ENCODE measurements around the gene RNF44. TPM values are rescaled to one million over a fixed set of nuclear protein-coding genes. Genes with fewer than 3 reads are reported as not detected.

RNF44 gene
- total RNA-seq, 4 donors from 2014 or later, result 11.3 to 22.2 (median 18.7) TPM

DNA sequence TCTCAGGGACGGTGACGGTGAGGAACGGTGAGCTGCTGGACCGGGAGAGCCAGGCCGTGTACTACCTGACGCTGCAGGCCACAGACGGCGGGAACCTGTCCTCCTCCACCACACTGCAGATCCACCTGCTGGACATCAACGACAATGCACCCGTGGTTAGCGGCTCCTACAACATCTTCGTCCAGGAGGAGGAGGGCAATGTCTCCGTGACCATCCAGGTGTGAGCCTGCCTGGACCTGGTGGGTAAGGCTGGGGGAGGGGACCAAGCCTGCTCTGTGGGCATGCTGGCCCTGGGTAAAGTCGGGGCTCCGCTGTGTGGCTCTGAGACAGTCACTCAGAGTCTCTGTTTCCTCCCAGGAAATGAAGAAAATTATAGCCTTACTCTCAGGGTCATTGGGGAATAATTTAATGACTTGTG, 41.2 kb upstream of the RNF44 start:
- Histone ChIP-seq H3K9me3 (no peaks in the 10 kb centered on the region), H3K36me3 (no peaks in the 10 kb centered on the region), H3K4me3 (no peak overlapping the region), H3K4me1 (peaks cover 0 to 6% (median 0%) of the 10 kb centered on the region in 4 donors), H3K27ac (replicated peaks in 1 of 4) (no peak overlapping the region), H3K27me3 (peaks cover 0 to 29% (median 0%) of the 10 kb centered on the region in 4 donors)
- intact Hi-C loops (cut with DNase I), result loop anchor here (5.0 kb wide), 1 partner anchor 846 kb away; no protein-coding TSS in a partner anchor
- TF ChIP-seq, protein P1, sequence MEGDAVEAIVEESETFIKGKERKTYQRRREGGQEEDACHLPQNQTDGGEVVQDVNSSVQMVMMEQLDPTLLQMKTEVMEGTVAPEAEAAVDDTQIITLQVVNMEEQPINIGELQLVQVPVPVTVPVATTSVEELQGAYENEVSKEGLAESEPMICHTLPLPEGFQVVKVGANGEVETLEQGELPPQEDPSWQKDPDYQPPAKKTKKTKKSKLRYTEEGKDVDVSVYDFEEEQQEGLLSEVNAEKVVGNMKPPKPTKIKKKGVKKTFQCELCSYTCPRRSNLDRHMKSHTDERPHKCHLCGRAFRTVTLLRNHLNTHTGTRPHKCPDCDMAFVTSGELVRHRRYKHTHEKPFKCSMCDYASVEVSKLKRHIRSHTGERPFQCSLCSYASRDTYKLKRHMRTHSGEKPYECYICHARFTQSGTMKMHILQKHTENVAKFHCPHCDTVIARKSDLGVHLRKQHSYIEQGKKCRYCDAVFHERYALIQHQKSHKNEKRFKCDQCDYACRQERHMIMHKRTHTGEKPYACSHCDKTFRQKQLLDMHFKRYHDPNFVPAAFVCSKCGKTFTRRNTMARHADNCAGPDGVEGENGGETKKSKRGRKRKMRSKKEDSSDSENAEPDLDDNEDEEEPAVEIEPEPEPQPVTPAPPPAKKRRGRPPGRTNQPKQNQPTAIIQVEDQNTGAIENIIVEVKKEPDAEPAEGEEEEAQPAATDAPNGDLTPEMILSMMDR (IDR thresholded peaks at IDR 0.05), result peak; percentile 30 to 56 (median 31)
- TF ChIP-seq POLR2AphosphoS5 (IDR thresholded peaks at IDR 0.05), result no peak
- 26% methylated on average over 15 of the region's 15 CpGs for WGBS
- DNase-seq (ENCODE audit: extremely low spot score), result no peak

DNA sequence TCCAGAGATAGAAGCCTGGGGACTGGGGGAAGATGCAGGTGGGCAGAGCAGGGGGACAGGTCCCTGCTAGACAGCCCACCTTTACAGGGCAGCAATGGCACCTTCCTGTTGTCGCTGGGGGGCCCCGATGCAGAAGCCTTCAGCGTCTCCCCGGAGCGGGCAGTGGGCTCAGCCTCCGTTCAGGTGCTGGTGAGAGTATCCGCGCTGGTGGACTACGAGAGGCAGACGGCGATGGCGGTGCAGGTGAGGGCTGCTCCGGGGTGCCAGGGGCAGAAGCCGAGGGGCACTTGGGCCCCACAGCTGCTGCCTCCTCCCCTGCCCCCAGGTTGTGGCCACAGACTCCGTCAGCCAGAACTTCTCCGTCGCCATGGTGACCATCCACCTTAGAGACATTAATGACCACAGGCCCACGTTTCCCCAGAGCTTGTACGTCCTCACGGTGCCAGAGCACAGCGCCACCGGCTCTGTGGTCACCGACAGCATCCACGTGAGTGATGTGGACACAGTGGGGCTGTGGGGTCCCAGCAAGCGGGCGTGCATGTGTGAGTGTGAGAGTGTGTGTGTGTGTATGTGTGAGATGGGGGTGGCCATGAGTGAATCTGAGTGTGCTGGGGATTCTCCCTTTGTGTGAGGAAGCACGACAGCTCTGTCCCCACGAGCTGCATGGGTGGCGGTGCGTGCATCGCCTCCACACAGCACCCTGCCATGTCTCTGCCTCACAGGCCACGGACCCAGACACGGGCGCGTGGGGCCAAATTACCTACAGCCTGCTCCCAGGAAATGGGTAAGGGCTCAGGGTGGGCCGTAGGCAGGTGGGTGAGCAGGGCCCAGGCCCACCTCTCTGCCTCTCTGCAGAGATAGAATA, 40.3 kb upstream of the RNF44 start:
- WGBS, result 75% methylated on average over 15 of the region's 36 CpGs
- no peak overlapping the region for H3K4me3 ChIP-seq
- no peaks in the 10 kb centered on the region for H3K9me3 ChIP-seq
- no peak for DNase-seq (ENCODE audit: extremely low spot score)
- TF ChIP-seq EP300 (IDR thresholded peaks at IDR 0.05) (no peak), POLR2AphosphoS5 (IDR thresholded peaks at IDR 0.05) (no peak), POLR2A (IDR thresholded peaks at IDR 0.05; ENCODE audit: low read depth) (no peak)
- TF ChIP-seq, protein P1 (IDR thresholded peaks at IDR 0.05), result no peak
- H3K36me3 ChIP-seq, result no peaks in the 10 kb centered on the region
- H3K4me1 ChIP-seq, result peaks cover 0 to 6% (median 0%) of the 10 kb centered on the region in 4 donors
- H3K27ac ChIP-seq (replicated peaks in 1 of 4), result no peak overlapping the region
- intact Hi-C loops (cut with DNase I), result loop anchor here (5.0 kb wide), 1 partner anchor 845 kb away; no protein-coding TSS in a partner anchor
- peaks cover 0 to 33% (median 0%) of the 10 kb centered on the region in 4 donors for H3K27me3 ChIP-seq

GRCh38 chr5:176575488-176576422, 38.6 kb upstream of the RNF44 start:
- intact Hi-C loops (cut with DNase I), result loop anchor here (2.0 to 5.0 kb wide), 2 partner anchors 71 to 843 kb away; partner anchors contain the start of gene TSPAN17
- Histone ChIP-seq H3K4me3 (no peak overlapping the region), H3K4me1 (peaks cover 0 to 6% (median 0%) of the 10 kb centered on the region in 4 donors), H3K27me3 (peaks cover 0 to 37% (median 0%) of the 10 kb centered on the region in 4 donors), H3K9me3 (no peaks in the 10 kb centered on the region), H3K36me3 (no peaks in the 10 kb centered on the region), H3K27ac (replicated peaks in 1 of 4) (no peak overlapping the region)
- TF ChIP-seq EP300 (IDR thresholded peaks at IDR 0.05) (no peak), POLR2A (IDR thresholded peaks at IDR 0.05; ENCODE audit: low read depth) (no peak), POLR2AphosphoS5 (IDR thresholded peaks at IDR 0.05) (no peak)
- TF ChIP-seq, protein P1 (IDR thresholded peaks at IDR 0.05), result no peak
- 96% methylated on average over 14 of the region's 37 CpGs for WGBS
- DNase-seq (ENCODE audit: extremely low spot score), result no peak

- no peak for DNase-seq (ENCODE audit: extremely low spot score)
- intact Hi-C loops (cut with DNase I), result loop anchor here (2.0 to 5.0 kb wide), 2 partner anchors 72 to 843 kb away; partner anchors contain the start of gene TSPAN17
- WGBS, result 100% methylated on average over 3 of the region's 14 CpGs
- no peak for TF ChIP-seq POLR2A (IDR thresholded peaks at IDR 0.05; ENCODE audit: low read depth)
- TF ChIP-seq, protein P1 (IDR thresholded peaks at IDR 0.05), result no peak
- TF ChIP-seq EP300 (IDR thresholded peaks at IDR 0.05), result no peak
- TF ChIP-seq POLR2AphosphoS5 (IDR thresholded peaks at IDR 0.05), result no peak
- H3K27me3 ChIP-seq, result peaks cover 0 to 43% (median 0%) of the 10 kb centered on the region in 4 donors
- H3K4me3 ChIP-seq, result no peak overlapping the region
- no peak overlapping the region for H3K27ac ChIP-seq (replicated peaks in 1 of 4)
- H3K4me1 ChIP-seq, result peaks cover 0 to 6% (median 0%) of the 10 kb centered on the region in 4 donors
- H3K9me3 ChIP-seq, result no peaks in the 10 kb centered on the region
- no peaks in the 10 kb centered on the region for H3K36me3 ChIP-seq
These were observed 37.9 kb upstream of the RNF44 start for GRCh38 chr5:176575066-176575465.
